T-cell (primary cell): ENCODE measurements around the gene C18orf54. TPM values are rescaled to one million over a fixed set of nuclear protein-coding genes. Genes with fewer than 3 reads are reported as not detected.

ENCODE experiments used
- ATAC-seq, 4 experiments: fragments of 200-7000 bp in 3 of 4; fragments of 150-1000 bp in 1 of 4; cut with Tn5 transposase; replicated peaks in 1 of 4; 1 replicate in 3 of 4; 2 replicates in 1 of 4; pipeline ENCODE4 v1.10.0; 2021; ENCODE audit warnings: moderate library complexity in 3 of 4, mild to moderate bottlenecking in 2 of 4, moderate number of reproducible peaks in 1 of 4
- CTCF ChIA-PET, 2 donors: fragments of 300-600 bp; sonication (Branson Sonifier 250); formaldehyde crosslinking; loops; one replicate each; lab custom pipeline; 2022; ENCODE audit warnings: antibody characterized with exemption in 2 of 2; lab: Charles Lee
- POLR2A ChIA-PET, 2 donors: fragments of 300-600 bp; sonication (Branson Sonifier 250); formaldehyde crosslinking; loops; one replicate each; lab custom pipeline; 2022; ENCODE audit warnings: antibody characterized with exemption in 2 of 2; lab: Charles Lee
- DNase-seq, 35 experiments: peaks; one replicate each; pipeline versions ENCODE4 v3.0.0 to v3.0.0-alpha.2; 2013 to 2023
- H3K27ac ChIP-seq: one replicate; pipeline ENCODE4 v1.5.1; 2013; ENCODE audit warnings: low read length
- H3K27me3 ChIP-seq, 2 experiments: replicated peaks in 1 of 2; 1 replicate in 1 of 2; 2 replicates in 1 of 2; pipeline versions ENCODE4 v1.6.1 to v1.7.0; 2013; ENCODE audit warnings: low read length in 1 of 2, mixed read lengths in 1 of 2; ENCODE audit not compliant: control insufficient read depth in 2 of 2, insufficient read depth in 2 of 2; ENCODE audit errors: extremely low read depth in 1 of 2
- H3K36me3 ChIP-seq, 2 donors: 1 replicate in 1 of 2; 2 replicates in 1 of 2; pipeline versions ENCODE4 v1.6.1 to v1.7.0; 2013; ENCODE audit warnings: low read length in 1 of 2; ENCODE audit not compliant: control insufficient read depth in 2 of 2, insufficient read depth in 1 of 2; ENCODE audit errors: extremely low read depth in 1 of 2
- H3K4me1 ChIP-seq, 2 experiments: 1 replicate in 1 of 2; 2 replicates in 1 of 2; pipeline versions ENCODE4 v1.6.1 to v1.7.0; 2013; ENCODE audit warnings: low read length in 2 of 2, mixed read lengths in 1 of 2; ENCODE audit not compliant: insufficient read depth in 2 of 2, control insufficient read depth in 1 of 2; ENCODE audit errors: extremely low read depth in 1 of 2
- H3K4me3 ChIP-seq, 2 donors: 1 replicate in 1 of 2; 2 replicates in 1 of 2; pipeline versions ENCODE4 v1.5.1 to v1.7.0; 2013; ENCODE audit warnings: mild to moderate bottlenecking in 2 of 2, low read length in 1 of 2, moderate library complexity in 1 of 2; ENCODE audit not compliant: control insufficient read depth in 1 of 2; ENCODE audit errors: extremely low read depth in 1 of 2
- H3K9me3 ChIP-seq: 2 replicates; pipeline ENCODE4 v1.7.0; 2013
- H3K27ac Mint-ChIP-seq, 2 donors: one replicate each; pipeline ENCODE4 v1.8.0; 2020 to 2021; ENCODE audit warnings: mild to moderate bottlenecking in 2 of 2, mixed read lengths in 2 of 2
- H3K27me3 Mint-ChIP-seq, 2 donors: one replicate each; pipeline ENCODE4 v1.8.0; 2021 to 2022; ENCODE audit warnings: mixed read lengths in 2 of 2
- H3K36me3 Mint-ChIP-seq: one replicate; pipeline ENCODE4 v1.8.0; 2021; ENCODE audit warnings: mixed read lengths
- H3K4me1 Mint-ChIP-seq, 3 donors: one replicate each; pipeline ENCODE4 v1.8.0; 2020 to 2022; ENCODE audit warnings: mixed read lengths in 3 of 3, mild to moderate bottlenecking in 1 of 3
- H3K4me3 Mint-ChIP-seq, 3 donors: one replicate each; pipeline ENCODE4 v1.8.0; 2020 to 2022; ENCODE audit warnings: mild to moderate bottlenecking in 3 of 3, mixed read lengths in 3 of 3, moderate library complexity in 3 of 3
- H3K9me3 Mint-ChIP-seq, 3 donors: one replicate each; pipeline ENCODE4 v1.8.0; 2020 to 2022; ENCODE audit warnings: mixed read lengths in 3 of 3
- WGBS: methylation state at CpG from one replicate; pipeline ENCODE4 v1.1.5; 2013; ENCODE audit warnings: missing lambda C conversion rate; ENCODE audit not compliant: insufficient coverage; 5-methylcytosine and 5-hydroxymethylcytosine counted together
- total RNA-seq, 35 experiments: library from RNA in 6 of 35; stranded (reverse) in 6 of 35; fragments of 120-200 nt in 1 of 35; gene quantifications; one replicate each; pipeline versions ENCODE4 v1.2.1 to v1.2.4 and lab custom pipeline; 2013 to 2026

Gene C18orf54
- total RNA-seq, 5 donors from 2014 or later (not counting 1 experiment from before 2014, with no cell fraction given): 1.3 to 3.4 (median 2.7) TPM

GRCh38 chr18:54415086-54415485, 57.4 kb downstream of the C18orf54 start:
- no peak overlapping the region for H3K4me3 ChIP-seq
- no CpG with 5 or more reads among the region's 2 CpGs for WGBS
- H3K4me1 ChIP-seq: no peaks in the 10 kb centered on the region
- Mint-ChIP-seq H3K27ac (no peak overlapping the region), H3K4me1 (no peaks in the 10 kb centered on the region), H3K36me3 (no peaks in the 10 kb centered on the region), H3K27me3 (peaks cover 16 to 23% of the 10 kb centered on the region in 2 donors), H3K9me3 (no peaks in the 10 kb centered on the region), H3K4me3 (no peak overlapping the region)
- DNase-seq (no peak), ATAC-seq (no peak)
- CTCF ChIA-PET: no interaction called here
- H3K9me3 ChIP-seq: no peaks in the 10 kb centered on the region
- no peak overlapping the region for H3K27ac ChIP-seq
- H3K36me3 ChIP-seq: no peaks in the 10 kb centered on the region
- no peaks in the 10 kb centered on the region for H3K27me3 ChIP-seq
- POLR2A ChIA-PET: no interaction called here

GRCh38 chr18:54416436-54416835, 58.7 kb downstream of the C18orf54 start:
- H3K36me3 ChIP-seq: no peaks in the 10 kb centered on the region
- no peak overlapping the region for H3K27ac ChIP-seq
- Mint-ChIP-seq H3K4me3 (no peak overlapping the region), H3K27ac (no peak overlapping the region), H3K36me3 (no peaks in the 10 kb centered on the region), H3K27me3 (peaks cover 11 to 23% of the 10 kb centered on the region in 2 donors), H3K9me3 (no peaks in the 10 kb centered on the region), H3K4me1 (no peaks in the 10 kb centered on the region)
- H3K9me3 ChIP-seq: no peaks in the 10 kb centered on the region
- H3K4me1 ChIP-seq: no peaks in the 10 kb centered on the region
- H3K4me3 ChIP-seq: no peak overlapping the region
- ChIA-PET POLR2A (no interaction called here), CTCF (interaction anchor here in 1 of 2 donors (1.1 kb wide), 1 partner anchor 255 kb away, joined by 4 read pairs; no protein-coding TSS in a partner anchor)
- no peak for ATAC-seq
- no peaks in the 10 kb centered on the region for H3K27me3 ChIP-seq
- WGBS: no CpG with 5 or more reads among the region's 3 CpGs
- DNase-seq: no peak

GRCh38 chr18:54423831-54424230, 66.1 kb downstream of the C18orf54 start:
- H3K9me3 ChIP-seq: no peaks in the 10 kb centered on the region
- ChIA-PET POLR2A (no interaction called here), CTCF (no interaction called here)
- H3K36me3 ChIP-seq: no peaks in the 10 kb centered on the region
- Mint-ChIP-seq H3K4me3 (no peak overlapping the region), H3K9me3 (no peaks in the 10 kb centered on the region), H3K27me3 (peaks cover 17 to 19% of the 10 kb centered on the region in 2 donors), H3K36me3 (no peaks in the 10 kb centered on the region), H3K27ac (no peak overlapping the region), H3K4me1 (no peaks in the 10 kb centered on the region)
- H3K27me3 ChIP-seq: peaks cover 0 to 13% of the 10 kb centered on the region in 2 experiments
- WGBS: no CpG with 5 or more reads among the region's 2 CpGs
- no peak overlapping the region for H3K27ac ChIP-seq
- ATAC-seq (no peak), DNase-seq (no peak)
- no peak overlapping the region for H3K4me3 ChIP-seq
- no peaks in the 10 kb centered on the region for H3K4me1 ChIP-seq

GRCh38 chr18:54426085-54426665, 68.5 kb downstream of the C18orf54 start:
- Mint-ChIP-seq H3K4me1 (no peaks in the 10 kb centered on the region), H3K4me3 (no peak overlapping the region), H3K27me3 (peaks cover 5 to 19% of the 10 kb centered on the region in 2 donors), H3K9me3 (no peaks in the 10 kb centered on the region), H3K36me3 (no peaks in the 10 kb centered on the region), H3K27ac (no peak overlapping the region)
- WGBS: no CpG with 5 or more reads among the region's 2 CpGs
- ChIA-PET POLR2A (no interaction called here), CTCF (no interaction called here)
- H3K27ac ChIP-seq: no peak overlapping the region
- no peaks in the 10 kb centered on the region for H3K36me3 ChIP-seq
- ATAC-seq: no peak
- H3K4me3 ChIP-seq: no peak overlapping the region
- peaks cover 0 to 13% of the 10 kb centered on the region in 2 experiments for H3K27me3 ChIP-seq
- no peak for DNase-seq
- no peaks in the 10 kb centered on the region for H3K9me3 ChIP-seq
- no peaks in the 10 kb centered on the region for H3K4me1 ChIP-seq

Other genes with a start within 250 kb of the C18orf54 start
- 100 to 1,000 TPM in 2 of 5 donors, 10 to 100 TPM in 3; 83.8 to 107 (median 97.5) TPM for gene MBD2, start 133.2 kb upstream of the C18orf54 start, total RNA-seq
- gene POLI, start 88.4 kb upstream of the C18orf54 start, total RNA-seq: 10 to 100 TPM; 28.5 to 44.4 (median 37.3) TPM
- not detected for gene STARD6, start within 50 bp of the C18orf54 start, total RNA-seq
- not detected for gene DYNAP, start 233.3 kb downstream of the C18orf54 start, total RNA-seq